DND-41 (cell line): ENCODE data around the gene DDN.

ENCODE experiments used
- ATAC-seq: fragments of 200-7000 bp; cut with Tn5 transposase; 3 replicates; pipeline ENCODE4 v1.9.1; 2021; ENCODE audit warnings: low read depth; ENCODE audit not compliant: insufficient read depth
- DNase-seq: peaks from one replicate; pipeline ENCODE4 v3.0.0-alpha.2; 2020
- H2AFZ ChIP-seq: 2 replicates; pipeline ENCODE4 v1.6.0; 2012; ENCODE audit warnings: low read depth, low read length
- H3K27ac ChIP-seq: 2 replicates; pipeline ENCODE4 v1.5.1; 2012; ENCODE audit warnings: low read length, inconsistent platforms
- H3K27me3 ChIP-seq: fragments of 200-600 bp; sonication (generic); 2 replicates; pipeline ENCODE4 v1.6.0; 2012; ENCODE audit warnings: low read length, mild to moderate bottlenecking, inconsistent platforms; ENCODE audit not compliant: insufficient read depth, poor library complexity
- H3K36me3 ChIP-seq: 2 replicates; pipeline ENCODE4 v1.5.1; 2012; ENCODE audit warnings: low read length, inconsistent platforms; ENCODE audit not compliant: insufficient read depth
- H3K4me1 ChIP-seq: 2 replicates; pipeline ENCODE4 v1.5.1; 2012; ENCODE audit warnings: mild to moderate bottlenecking, low read length; ENCODE audit not compliant: insufficient read depth
- H3K4me2 ChIP-seq: 2 replicates; pipeline ENCODE4 v1.6.0; 2012; ENCODE audit warnings: mild to moderate bottlenecking, moderate library complexity, low read length, inconsistent platforms; ENCODE audit not compliant: insufficient read depth
- H3K4me3 ChIP-seq, 2 experiments: fragments of 200-600 bp in 1 of 2; shearing (Covaris generic) in 1 of 2; 2 replicates each; pipeline ENCODE4 v1.5.1; 2012 to 2016; ENCODE audit warnings: inconsistent platforms in 2 of 2, low read length in 2 of 2, mild to moderate bottlenecking in 2 of 2, low read depth in 1 of 2, moderate library complexity in 1 of 2
- H3K79me2 ChIP-seq: 2 replicates; pipeline ENCODE4 v1.6.0; 2012; ENCODE audit warnings: low read length, inconsistent platforms; ENCODE audit not compliant: insufficient read depth
- H3K9ac ChIP-seq: 2 replicates; pipeline ENCODE4 v1.6.0; 2012; ENCODE audit warnings: low read depth, mild to moderate bottlenecking, inconsistent platforms, low read length, moderate library complexity
- H3K9me3 ChIP-seq: 2 replicates; pipeline ENCODE4 v1.5.1; 2012; ENCODE audit warnings: low read length, moderate library complexity, mild to moderate bottlenecking, inconsistent platforms; ENCODE audit not compliant: insufficient read depth, severe bottlenecking
- H4K20me1 ChIP-seq: 2 replicates; pipeline ENCODE4 v1.6.0; 2012; ENCODE audit warnings: low read length; ENCODE audit not compliant: insufficient read depth
- EZH2 ChIP-seq: IDR thresholded peaks from 3 replicates; pipeline ENCODE4 v1.6.1; 2012; ENCODE audit warnings: borderline replicate concordance, low read depth, mild to moderate bottlenecking, moderate library complexity, low read length, inconsistent platforms; ENCODE audit not compliant: severe bottlenecking
- TF ChIP-seq, protein P1 (sequence below): IDR thresholded peaks from 2 replicates; pipeline ENCODE4 v1.5.1; 2012; ENCODE audit warnings: borderline replicate concordance, low read length, moderate library complexity, mild to moderate bottlenecking; ENCODE audit not compliant: poor library complexity, severe bottlenecking; ENCODE audit errors: extremely low read depth

The DDN gene

DNA sequence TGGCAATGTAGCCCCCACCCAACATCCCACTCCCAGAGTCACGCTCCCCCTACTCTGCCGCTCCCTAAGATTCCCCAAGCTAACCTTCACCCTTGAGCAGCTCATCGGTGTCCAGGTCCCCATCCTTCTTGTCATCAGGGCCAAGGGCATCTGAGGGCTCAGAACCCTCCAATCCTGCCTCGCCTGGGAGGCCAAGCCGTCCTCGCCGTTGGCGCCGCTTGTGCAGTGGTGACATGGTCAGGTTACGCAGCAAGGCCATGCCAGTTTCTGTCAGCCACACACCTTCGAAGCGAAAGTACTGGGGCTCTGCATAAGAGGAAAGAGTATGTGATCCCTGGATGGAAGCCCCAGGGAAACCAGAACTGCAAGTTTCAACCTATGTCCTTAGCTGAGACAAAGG lies 45.5 kb upstream of the DDN start:
- no peak for DNase-seq
- no peaks in the 10 kb centered on the region for H3K4me1 ChIP-seq
- H2AFZ ChIP-seq, result no peak overlapping the region
- no peak overlapping the region for H3K4me2 ChIP-seq
- TF ChIP-seq, protein P1, sequence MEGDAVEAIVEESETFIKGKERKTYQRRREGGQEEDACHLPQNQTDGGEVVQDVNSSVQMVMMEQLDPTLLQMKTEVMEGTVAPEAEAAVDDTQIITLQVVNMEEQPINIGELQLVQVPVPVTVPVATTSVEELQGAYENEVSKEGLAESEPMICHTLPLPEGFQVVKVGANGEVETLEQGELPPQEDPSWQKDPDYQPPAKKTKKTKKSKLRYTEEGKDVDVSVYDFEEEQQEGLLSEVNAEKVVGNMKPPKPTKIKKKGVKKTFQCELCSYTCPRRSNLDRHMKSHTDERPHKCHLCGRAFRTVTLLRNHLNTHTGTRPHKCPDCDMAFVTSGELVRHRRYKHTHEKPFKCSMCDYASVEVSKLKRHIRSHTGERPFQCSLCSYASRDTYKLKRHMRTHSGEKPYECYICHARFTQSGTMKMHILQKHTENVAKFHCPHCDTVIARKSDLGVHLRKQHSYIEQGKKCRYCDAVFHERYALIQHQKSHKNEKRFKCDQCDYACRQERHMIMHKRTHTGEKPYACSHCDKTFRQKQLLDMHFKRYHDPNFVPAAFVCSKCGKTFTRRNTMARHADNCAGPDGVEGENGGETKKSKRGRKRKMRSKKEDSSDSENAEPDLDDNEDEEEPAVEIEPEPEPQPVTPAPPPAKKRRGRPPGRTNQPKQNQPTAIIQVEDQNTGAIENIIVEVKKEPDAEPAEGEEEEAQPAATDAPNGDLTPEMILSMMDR, result no peak
- no peak for TF ChIP-seq EZH2
- H3K36me3 ChIP-seq, result peaks cover 98% of the 10 kb centered on the region
- ATAC-seq, result no peak
- no peak overlapping the region for H3K4me3 ChIP-seq
- no peak overlapping the region for H3K27ac ChIP-seq
- H3K9ac ChIP-seq, result no peak overlapping the region
- H3K79me2 ChIP-seq, result peaks cover 4% of the 10 kb centered on the region
- H3K9me3 ChIP-seq, result no peaks in the 10 kb centered on the region
- no peaks in the 10 kb centered on the region for H3K27me3 ChIP-seq
- H4K20me1 ChIP-seq, result peaks cover 48% of the 10 kb centered on the region

DNA sequence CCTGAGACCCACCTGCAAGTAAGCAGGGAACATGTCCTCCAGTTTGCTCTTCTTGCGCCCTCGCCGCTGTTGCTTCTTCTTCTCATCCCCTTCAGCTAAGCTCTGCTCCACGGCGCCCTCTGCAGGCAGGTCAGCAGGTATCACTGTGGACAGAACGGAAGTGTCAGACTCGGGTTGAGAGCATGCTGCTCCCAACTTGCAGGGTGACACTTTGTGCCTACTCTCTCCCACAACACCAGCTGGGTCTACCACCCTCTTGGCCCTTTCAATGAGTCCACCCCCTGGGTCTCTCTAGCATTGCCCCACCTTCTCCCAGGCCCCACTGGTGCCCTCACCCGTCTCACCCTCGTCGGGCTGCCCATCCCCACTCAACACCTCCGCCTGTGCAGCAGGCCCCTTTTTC lies 44.7 kb upstream of the DDN start:
- Histone ChIP-seq H3K4me1 (no peaks in the 10 kb centered on the region), H4K20me1 (peaks cover 48% of the 10 kb centered on the region), H3K4me3 (no peak overlapping the region), H3K36me3 (peaks cover 98% of the 10 kb centered on the region), H3K9me3 (no peaks in the 10 kb centered on the region), H3K9ac (no peak overlapping the region), H3K4me2 (no peak overlapping the region), H2AFZ (no peak overlapping the region), H3K79me2 (peaks cover 8% of the 10 kb centered on the region), H3K27me3 (no peaks in the 10 kb centered on the region), H3K27ac (no peak overlapping the region)
- ATAC-seq (peak; percentile 84), DNase-seq (peak; percentile 76)
- no peak for TF ChIP-seq EZH2
- TF ChIP-seq, protein P1, result peak; percentile 89

DNA sequence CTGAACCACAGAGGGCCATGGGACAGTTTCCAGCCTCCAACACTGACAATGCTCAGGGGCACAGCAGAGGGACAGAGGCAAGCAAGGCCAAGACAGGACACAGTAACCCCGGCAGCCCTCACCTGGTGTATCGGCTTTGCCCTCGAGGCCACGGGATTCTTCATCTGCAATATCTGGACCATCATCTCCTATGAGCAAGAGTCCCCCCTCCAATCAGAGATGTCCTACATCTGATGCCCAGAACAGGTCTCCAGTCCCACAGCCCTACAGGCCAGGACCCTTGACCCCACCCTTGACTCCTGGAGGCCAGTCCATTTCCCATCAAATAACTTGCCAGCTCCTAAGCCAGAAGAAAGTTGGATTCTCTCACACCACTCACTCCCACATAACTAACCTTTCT lies 44.1 kb upstream of the DDN start:
- H3K4me3 ChIP-seq, result no peak overlapping the region
- H3K4me1 ChIP-seq, result no peaks in the 10 kb centered on the region
- H3K9me3 ChIP-seq, result no peaks in the 10 kb centered on the region
- no peak for TF ChIP-seq EZH2
- TF ChIP-seq, protein P1, result no peak
- H3K36me3 ChIP-seq, result peaks cover 98% of the 10 kb centered on the region
- no peak overlapping the region for H3K4me2 ChIP-seq
- H3K27ac ChIP-seq, result no peak overlapping the region
- no peak for DNase-seq
- H4K20me1 ChIP-seq, result peaks cover 54% of the 10 kb centered on the region
- H2AFZ ChIP-seq, result no peak overlapping the region
- peaks cover 13% of the 10 kb centered on the region for H3K79me2 ChIP-seq
- ATAC-seq, result no peak
- no peaks in the 10 kb centered on the region for H3K27me3 ChIP-seq
- no peak overlapping the region for H3K9ac ChIP-seq
